ENCODE data around the gene BST2. TPM values are rescaled to one million over a fixed set of nuclear protein-coding genes. Genes with fewer than 3 reads are reported as not detected.

The BST2 gene
- total RNA-seq, 1 experiment from 2014 or later: 22.8 TPM

DNA sequence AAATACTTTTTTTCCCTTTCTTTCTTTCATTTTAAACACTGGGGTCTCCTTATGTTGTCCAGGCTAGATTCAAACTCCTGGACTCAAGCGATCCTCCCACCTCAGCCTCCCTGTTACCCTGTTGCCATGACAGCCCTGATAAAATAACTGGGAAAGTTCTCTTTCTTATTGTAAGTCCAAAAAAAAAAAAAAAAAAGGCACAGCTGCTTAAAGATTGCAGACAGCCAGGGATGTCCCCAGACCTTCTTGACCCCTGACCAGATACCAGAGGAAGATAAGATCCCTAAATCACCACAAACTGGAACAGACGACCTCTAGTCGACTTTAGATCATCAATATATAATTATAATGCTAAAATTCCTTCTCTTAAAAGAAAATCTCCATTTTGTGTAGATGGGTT lies 13.3 kb upstream of the BST2 start (continued):
- TF ChIP-seq ELF4 (CRISPR knock-in tag; IDR thresholded peaks at IDR 0.05; ENCODE audit: low read depth) (no peak), HMGA2 (CRISPR knock-in tag; IDR thresholded peaks at IDR 0.05) (no peak), FOXP1 (CRISPR knock-in tag; IDR thresholded peaks at IDR 0.05; ENCODE audit: borderline replicate concordance) (no peak), CREM (CRISPR knock-in tag; IDR thresholded peaks at IDR 0.05) (no peak), SMAD3 (CRISPR knock-in tag; IDR thresholded peaks at IDR 0.05; ENCODE audit: borderline replicate concordance) (no peak), ZBTB21 (CRISPR knock-in tag; IDR thresholded peaks at IDR 0.05; ENCODE audit: borderline replicate concordance) (no peak)
- TF ChIP-seq, protein P1, sequence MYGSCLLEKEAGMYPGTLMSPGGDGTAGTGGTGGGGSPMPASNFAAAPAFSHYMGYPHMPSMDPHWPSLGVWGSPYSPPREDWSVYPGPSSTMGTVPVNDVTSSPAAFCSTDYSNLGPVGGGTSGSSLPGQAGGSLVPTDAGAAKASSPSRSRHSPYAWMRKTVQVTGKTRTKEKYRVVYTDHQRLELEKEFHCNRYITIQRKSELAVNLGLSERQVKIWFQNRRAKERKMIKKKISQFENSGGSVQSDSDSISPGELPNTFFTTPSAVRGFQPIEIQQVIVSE (CRISPR knock-in tag; IDR thresholded peaks at IDR 0.05; ENCODE audit: borderline replicate concordance): no peak
- TF ChIP-seq, protein P2, sequence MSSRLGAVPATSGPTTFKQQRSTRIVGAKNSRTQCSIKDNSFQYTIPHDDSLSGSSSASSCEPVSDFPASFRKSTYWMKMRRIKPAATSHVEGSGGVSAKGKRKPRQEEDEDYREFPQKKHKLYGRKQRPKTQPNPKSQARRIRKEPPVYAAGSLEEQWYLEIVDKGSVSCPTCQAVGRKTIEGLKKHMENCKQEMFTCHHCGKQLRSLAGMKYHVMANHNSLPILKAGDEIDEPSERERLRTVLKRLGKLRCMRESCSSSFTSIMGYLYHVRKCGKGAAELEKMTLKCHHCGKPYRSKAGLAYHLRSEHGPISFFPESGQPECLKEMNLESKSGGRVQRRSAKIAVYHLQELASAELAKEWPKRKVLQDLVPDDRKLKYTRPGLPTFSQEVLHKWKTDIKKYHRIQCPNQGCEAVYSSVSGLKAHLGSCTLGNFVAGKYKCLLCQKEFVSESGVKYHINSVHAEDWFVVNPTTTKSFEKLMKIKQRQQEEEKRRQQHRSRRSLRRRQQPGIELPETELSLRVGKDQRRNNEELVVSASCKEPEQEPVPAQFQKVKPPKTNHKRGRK (CRISPR knock-in tag; IDR thresholded peaks at IDR 0.05; ENCODE audit: borderline replicate concordance): no peak
- TF ChIP-seq, protein P3, sequence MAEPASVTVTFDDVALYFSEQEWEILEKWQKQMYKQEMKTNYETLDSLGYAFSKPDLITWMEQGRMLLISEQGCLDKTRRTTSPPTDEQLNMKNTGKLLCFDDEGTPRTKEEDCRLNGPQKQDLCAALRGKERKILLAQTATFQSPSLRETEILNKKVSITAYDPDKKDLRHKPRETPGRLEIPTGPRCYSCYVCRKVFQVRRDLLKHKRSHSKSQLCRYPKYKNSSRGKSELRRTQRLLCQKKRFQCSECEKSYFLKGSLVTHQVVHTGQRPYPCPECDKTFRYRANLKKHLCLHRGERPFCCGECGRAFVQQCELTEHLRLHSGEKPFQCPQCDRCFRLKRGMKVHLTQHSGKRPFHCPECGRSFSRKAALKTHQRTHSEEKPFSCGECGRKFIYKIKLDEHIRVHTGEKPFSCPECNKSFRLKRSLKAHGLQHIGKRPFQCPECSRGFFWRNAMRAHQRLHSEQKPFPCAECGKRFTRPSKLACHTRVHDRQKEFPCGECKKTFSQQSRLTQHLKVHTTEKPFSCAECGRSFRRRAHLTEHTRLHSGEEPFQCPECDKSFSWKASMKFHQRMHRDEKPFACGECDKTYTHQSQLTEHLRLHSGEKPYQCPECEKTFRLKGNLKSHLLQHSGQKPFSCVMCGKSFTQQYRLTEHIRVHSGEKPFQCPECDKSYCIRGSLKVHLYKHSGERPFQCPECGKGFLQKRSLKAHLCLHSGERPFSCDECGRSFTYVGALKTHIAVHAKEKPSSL (CRISPR knock-in tag; conservative IDR thresholded peaks at IDR 0.05): no peak

DNA sequence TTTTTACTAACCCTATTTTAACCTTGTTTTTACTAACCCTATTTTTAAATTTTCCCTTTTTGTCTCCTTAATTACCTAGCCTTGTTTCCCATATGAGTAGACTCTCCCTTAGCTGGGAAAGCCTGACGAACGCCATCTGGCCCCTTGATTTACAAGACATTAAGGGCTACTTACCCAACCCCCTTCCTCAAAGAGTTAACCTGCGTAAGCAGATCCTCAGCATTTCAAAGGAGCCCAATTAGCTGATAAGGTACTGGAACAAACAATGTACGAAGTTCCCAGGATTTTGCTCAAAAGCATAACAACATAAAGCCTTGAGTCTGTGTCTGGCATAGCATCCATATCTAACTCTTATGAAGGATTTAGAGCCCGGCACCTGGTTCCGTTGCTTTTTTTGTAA lies 9.7 kb upstream of the BST2 start:
- Mint-ChIP-seq H3K9me3 (no peaks in the 10 kb centered on the region), H3K4me3 (peak overlapping the region; percentile 76), H3K27me3 (ENCODE audit: low read depth) (peaks cover 31% of the 10 kb centered on the region), H3K4me1 (peaks cover 50% of the 10 kb centered on the region), H3K36me3 (no peaks in the 10 kb centered on the region), H3K27ac (peak overlapping the region; percentile 96)
- no peak for TF ChIP-seq CREM (CRISPR knock-in tag; IDR thresholded peaks at IDR 0.05)
- TF ChIP-seq, protein P4, sequence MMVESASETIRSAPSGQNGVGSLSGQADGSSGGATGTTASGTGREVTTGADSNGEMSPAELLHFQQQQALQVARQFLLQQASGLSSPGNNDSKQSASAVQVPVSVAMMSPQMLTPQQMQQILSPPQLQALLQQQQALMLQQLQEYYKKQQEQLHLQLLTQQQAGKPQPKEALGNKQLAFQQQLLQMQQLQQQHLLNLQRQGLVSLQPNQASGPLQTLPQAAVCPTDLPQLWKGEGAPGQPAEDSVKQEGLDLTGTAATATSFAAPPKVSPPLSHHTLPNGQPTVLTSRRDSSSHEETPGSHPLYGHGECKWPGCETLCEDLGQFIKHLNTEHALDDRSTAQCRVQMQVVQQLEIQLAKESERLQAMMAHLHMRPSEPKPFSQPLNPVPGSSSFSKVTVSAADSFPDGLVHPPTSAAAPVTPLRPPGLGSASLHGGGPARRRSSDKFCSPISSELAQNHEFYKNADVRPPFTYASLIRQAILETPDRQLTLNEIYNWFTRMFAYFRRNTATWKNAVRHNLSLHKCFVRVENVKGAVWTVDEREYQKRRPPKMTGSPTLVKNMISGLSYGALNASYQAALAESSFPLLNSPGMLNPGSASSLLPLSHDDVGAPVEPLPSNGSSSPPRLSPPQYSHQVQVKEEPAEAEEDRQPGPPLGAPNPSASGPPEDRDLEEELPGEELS (CRISPR knock-in tag; IDR thresholded peaks at IDR 0.05): peak; percentile 42; the same call in 1 of the 2 replicates
- ChIA-PET POLR2A (interaction anchor here (0.7 kb wide), 1 partner anchor 12 kb away, joined by 5 read pairs; no protein-coding TSS in a partner anchor), CTCF (interaction anchor here (1.0 to 1.4 kb wide), 3 partner anchors 10 to 81 kb away, joined by 4 read pairs; partner anchors contain the start of gene BST2)
- ATAC-seq (0 out of 2 replicates have a peak, but pooled peaks have one; percentile 11), DNase-seq (ENCODE audit: low spot score) (peak; percentile 50)

DNA sequence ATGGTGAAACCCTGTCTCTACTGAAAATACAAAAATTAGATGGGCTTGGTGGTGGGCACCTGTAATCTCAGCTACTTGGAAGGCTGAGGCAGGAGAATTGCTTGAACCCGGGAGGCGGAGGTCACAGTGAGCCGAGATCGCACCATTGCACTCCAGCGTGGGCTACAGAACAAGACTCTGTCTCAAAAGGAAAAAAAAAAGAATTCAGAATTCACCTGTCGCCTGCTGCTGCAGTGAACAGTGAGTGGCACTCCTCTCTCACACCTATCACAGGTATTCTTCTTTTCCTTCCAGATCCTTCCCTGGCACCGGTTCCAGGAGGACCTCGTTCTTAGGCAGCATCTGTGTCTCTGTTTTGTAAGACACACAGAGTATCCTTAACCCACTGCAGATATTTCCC lies 8.7 kb upstream of the BST2 start:
- POLR2A ChIA-PET: no interaction called here
- ATAC-seq: no peak
- Mint-ChIP-seq H3K4me1 (peaks cover 45% of the 10 kb centered on the region), H3K27me3 (ENCODE audit: low read depth) (peaks cover 31% of the 10 kb centered on the region), H3K9me3 (no peaks in the 10 kb centered on the region), H3K27ac (peak overlapping the region; percentile 96; the same call in 1 of the 2 replicates), H3K36me3 (no peaks in the 10 kb centered on the region), H3K4me3 (no peak overlapping the region)
- TF ChIP-seq TP53 (CRISPR knock-in tag; IDR thresholded peaks at IDR 0.05): no peak
- TF ChIP-seq TCF7 (CRISPR knock-in tag; IDR thresholded peaks at IDR 0.05; ENCODE audit: low read depth): no peak
- TF ChIP-seq ZBTB21 (CRISPR knock-in tag; IDR thresholded peaks at IDR 0.05; ENCODE audit: borderline replicate concordance): no peak
- TF ChIP-seq, protein P4 (CRISPR knock-in tag; IDR thresholded peaks at IDR 0.05): no peak
- CTCF ChIA-PET: no interaction called here
- no peak for DNase-seq (ENCODE audit: low spot score)
